ENCODE data around the gene PTPRK.

DNA sequence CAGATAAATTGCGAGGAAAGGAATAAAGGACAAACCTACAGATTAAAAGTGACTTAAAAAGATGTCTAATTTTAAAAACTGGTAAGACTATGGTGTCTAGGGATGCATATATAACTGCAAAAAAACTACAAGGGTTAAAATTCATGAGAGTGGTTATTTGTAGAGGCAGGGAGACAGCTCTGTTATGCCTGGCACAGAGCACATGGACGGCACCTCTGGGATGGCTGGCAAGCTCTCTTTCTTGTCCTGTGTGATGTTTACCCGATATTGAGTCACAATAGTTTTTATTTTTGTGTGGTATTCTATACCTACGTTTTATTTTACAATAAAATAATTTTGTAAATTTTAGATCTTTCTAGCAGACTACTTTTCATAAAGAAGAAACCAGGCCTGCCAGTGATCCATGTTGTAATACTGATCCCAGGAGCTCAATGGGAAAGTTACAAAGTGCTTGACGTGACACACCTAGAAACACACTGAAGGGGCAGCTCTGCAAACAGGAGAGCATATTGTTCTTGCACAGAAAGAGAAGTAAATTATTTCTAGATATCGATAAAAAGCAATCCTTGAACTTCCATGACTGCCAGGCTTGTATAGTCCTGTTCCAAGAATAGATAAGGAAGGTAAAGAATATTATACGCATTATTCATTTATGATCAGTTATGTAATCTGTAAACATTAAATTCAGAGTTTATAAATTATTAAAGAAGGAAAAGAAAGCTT lies 290.0 kb downstream of the PTPRK start:
- TF ChIP-seq, protein P1, sequence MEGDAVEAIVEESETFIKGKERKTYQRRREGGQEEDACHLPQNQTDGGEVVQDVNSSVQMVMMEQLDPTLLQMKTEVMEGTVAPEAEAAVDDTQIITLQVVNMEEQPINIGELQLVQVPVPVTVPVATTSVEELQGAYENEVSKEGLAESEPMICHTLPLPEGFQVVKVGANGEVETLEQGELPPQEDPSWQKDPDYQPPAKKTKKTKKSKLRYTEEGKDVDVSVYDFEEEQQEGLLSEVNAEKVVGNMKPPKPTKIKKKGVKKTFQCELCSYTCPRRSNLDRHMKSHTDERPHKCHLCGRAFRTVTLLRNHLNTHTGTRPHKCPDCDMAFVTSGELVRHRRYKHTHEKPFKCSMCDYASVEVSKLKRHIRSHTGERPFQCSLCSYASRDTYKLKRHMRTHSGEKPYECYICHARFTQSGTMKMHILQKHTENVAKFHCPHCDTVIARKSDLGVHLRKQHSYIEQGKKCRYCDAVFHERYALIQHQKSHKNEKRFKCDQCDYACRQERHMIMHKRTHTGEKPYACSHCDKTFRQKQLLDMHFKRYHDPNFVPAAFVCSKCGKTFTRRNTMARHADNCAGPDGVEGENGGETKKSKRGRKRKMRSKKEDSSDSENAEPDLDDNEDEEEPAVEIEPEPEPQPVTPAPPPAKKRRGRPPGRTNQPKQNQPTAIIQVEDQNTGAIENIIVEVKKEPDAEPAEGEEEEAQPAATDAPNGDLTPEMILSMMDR (IDR thresholded peaks at IDR 0.05) = no peak
- TF ChIP-seq POLR2A (IDR thresholded peaks at IDR 0.05) = no peak
